GM12864 (cell line): ENCODE measurements around the gene ADORA2A.

Experiments used
- DNase-seq: peaks from one replicate; pipeline ENCODE4 v3.0.0-alpha.2; 2011; ENCODE audit warnings: low read depth
- H3K4me3 ChIP-seq: 2 replicates; pipeline ENCODE4 v1.5.1; 2011; ENCODE audit warnings: mild to moderate bottlenecking, low read depth, low read length, control low read depth
- CTCF ChIP-seq: IDR thresholded peaks from 2 replicates; pipeline ENCODE4 v1.5.1; 2011; ENCODE audit warnings: low read depth, mild to moderate bottlenecking, moderate library complexity, low read length, control low read depth, inconsistent platforms; ENCODE audit errors: missing control alignments

The ADORA2A gene

DNA sequence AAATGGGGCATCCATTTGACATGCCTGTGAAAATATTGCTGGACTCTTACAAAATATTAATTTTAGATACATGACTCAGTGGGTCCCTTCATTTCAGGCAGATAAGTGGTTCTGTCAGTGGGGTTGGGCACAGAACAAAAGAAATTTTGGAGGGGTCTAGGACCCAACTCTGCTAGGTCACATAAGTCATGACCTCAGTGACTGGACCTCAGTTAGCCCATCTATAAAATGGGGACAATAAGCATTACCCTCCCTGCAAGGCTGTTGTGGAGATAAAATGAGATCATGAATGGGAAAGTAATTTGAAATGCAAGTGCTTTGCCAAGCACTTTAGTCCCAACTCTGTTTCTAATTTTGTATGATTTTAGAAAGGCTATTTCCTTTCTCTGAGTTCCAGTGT lies 23.8 kb downstream of the ADORA2A start:
- no peak for TF ChIP-seq CTCF
- no peak for DNase-seq
- no peak overlapping the region for H3K4me3 ChIP-seq

DNA sequence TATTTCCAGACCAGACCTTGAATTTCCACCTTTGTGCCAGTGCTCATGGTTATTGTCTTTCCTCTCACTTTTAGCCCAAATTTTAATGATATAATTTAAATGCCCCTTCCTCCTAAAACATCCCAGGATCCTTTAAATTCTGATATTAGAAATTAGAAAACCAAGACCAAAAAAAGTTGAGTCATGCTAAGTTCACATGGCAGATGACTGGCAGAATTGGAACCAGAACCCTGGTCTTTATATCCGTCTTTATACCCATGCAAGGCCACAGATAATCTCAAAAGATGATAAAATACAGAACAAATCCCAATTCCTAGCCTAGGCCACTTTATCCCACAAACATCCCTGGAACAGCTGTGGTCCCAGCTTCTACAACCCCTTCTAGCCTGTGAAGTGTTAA lies 26.5 kb downstream of the ADORA2A start:
- no peak for TF ChIP-seq CTCF
- no peak for DNase-seq
- H3K4me3 ChIP-seq = no peak overlapping the region

DNA sequence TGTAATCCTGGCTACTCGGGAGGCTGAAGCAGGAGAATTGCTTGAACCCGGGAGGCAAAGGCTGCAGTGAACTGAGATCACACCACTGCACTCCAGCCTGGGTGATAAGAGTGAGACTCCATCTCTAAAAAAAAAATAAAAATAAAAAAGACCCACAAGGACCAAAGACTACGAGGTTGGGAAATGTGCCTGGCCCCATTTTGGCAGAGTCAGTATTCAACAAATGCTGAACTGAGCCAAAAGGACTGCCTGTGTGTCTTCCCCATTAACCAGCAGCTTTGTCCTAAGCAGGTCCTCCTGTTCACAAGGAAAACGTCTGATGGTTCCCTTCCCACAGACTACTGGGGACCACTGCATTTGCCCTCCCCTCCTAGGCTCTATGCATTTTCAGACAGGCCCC lies 27.6 kb downstream of the ADORA2A start:
- no peak for DNase-seq
- no peak for TF ChIP-seq CTCF
- no peak overlapping the region for H3K4me3 ChIP-seq

GRCh38 chr22:24455751-24456426 lies 28.5 kb downstream of the ADORA2A start:
- no peak for TF ChIP-seq CTCF
- no peak for DNase-seq
- H3K4me3 ChIP-seq = no peak overlapping the region

DNA sequence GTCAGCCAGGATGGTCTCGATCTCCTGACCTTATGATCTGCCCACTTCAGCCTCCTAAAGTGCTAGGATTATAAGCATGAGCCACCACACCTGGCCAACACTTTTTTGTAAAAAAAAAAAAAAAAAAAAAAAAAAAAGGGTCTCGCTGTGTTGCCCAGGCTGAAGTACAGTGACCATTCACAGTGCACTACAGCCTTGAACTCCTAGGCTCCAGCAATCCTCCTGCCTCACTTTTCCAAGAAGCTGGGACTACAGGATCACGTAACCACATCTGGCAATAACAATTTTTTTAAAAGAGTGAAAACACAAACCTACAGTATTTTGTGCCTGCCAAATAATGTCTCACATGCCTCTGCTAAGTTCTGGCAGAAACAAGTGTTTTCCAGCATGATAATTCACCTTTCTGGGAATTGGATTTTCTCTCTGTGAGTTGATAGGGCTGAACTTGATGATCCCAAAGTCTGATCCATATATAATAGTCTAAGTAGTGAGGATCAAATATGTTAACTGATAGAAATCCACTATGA lies 30.6 kb downstream of the ADORA2A start:
- no peak for TF ChIP-seq CTCF
- H3K4me3 ChIP-seq = no peak overlapping the region
- no peak for DNase-seq

DNA sequence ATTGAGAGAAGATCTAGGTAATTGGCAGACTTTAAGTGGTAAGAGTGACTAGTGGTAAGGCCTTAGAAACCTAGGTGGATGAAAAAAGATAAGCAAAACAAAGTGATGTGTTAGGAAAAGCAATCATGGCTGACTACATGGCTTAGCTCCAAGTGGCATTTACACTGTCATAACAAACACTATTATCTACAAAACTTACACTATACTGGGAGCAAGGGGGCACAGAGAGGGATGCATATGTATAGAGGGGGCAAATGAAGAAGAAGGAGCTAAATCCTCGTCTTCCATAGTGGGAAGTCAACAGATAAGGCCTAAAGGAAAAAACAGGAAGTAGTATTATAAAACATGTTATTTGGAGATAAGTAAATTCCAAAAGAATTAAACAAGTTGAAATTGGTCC lies 32.5 kb downstream of the ADORA2A start:
- TF ChIP-seq CTCF = no peak
- H3K4me3 ChIP-seq = no peak overlapping the region
- no peak for DNase-seq
